Fibroblast of gingiva (primary cell): ENCODE results near the gene MAPK4.

ENCODE experiments used
- DNase-seq: peaks from one replicate; pipeline ENCODE4 v3.0.0-alpha.2; 2011; ENCODE audit warnings: low read depth

The MAPK4 gene

GRCh38 chr18:50654658-50655550 is 95.0 kb downstream of the MAPK4 start:
- DNase-seq: no peak

- no peak for DNase-seq
These were observed 96.5 kb downstream of the MAPK4 start for GRCh38 chr18:50656396-50656795.

- DNase-seq: no peak
These were observed 97.1 kb downstream of the MAPK4 start for GRCh38 chr18:50656841-50657470.

GRCh38 chr18:50658601-50659000 is 98.7 kb downstream of the MAPK4 start:
- DNase-seq: no peak

GRCh38 chr18:50659091-50660003 is 99.5 kb downstream of the MAPK4 start:
- peak; percentile 9 for DNase-seq

- no peak for DNase-seq
These were observed 101.1 kb downstream of the MAPK4 start for GRCh38 chr18:50661013-50661412.

GRCh38 chr18:50662177-50662576 is 102.3 kb downstream of the MAPK4 start:
- DNase-seq: no peak

GRCh38 chr18:50662775-50663383 is 103.0 kb downstream of the MAPK4 start:
- DNase-seq: no peak

- DNase-seq: no peak
These were observed 103.9 kb downstream of the MAPK4 start for GRCh38 chr18:50663626-50664441.

- DNase-seq: no peak
These were observed 105.1 kb downstream of the MAPK4 start for GRCh38 chr18:50665015-50665414.

GRCh38 chr18:50665519-50665918 is 105.6 kb downstream of the MAPK4 start:
- no peak for DNase-seq

GRCh38 chr18:50666536-50666935 is 106.6 kb downstream of the MAPK4 start:
- no peak for DNase-seq

GRCh38 chr18:50671376-50671775 is 111.5 kb downstream of the MAPK4 start:
- DNase-seq: no peak

GRCh38 chr18:50674307-50674980 is 114.6 kb downstream of the MAPK4 start:
- no peak for DNase-seq

- DNase-seq: no peak
These were observed 115.2 kb downstream of the MAPK4 start for GRCh38 chr18:50675043-50675442.

- DNase-seq: no peak
These were observed 118.8 kb downstream of the MAPK4 start for GRCh38 chr18:50678651-50679050.

GRCh38 chr18:50679056-50679455 is 119.2 kb downstream of the MAPK4 start:
- no peak for DNase-seq

GRCh38 chr18:50679656-50680055 is 119.8 kb downstream of the MAPK4 start:
- DNase-seq: no peak

GRCh38 chr18:50680966-50681365 is 121.1 kb downstream of the MAPK4 start:
- no peak for DNase-seq

- DNase-seq: no peak
These were observed 123.0 kb downstream of the MAPK4 start for GRCh38 chr18:50682852-50683251.

- DNase-seq: no peak
These were observed 126.5 kb downstream of the MAPK4 start for GRCh38 chr18:50686409-50686808.
